MCF 10A (cell line): ENCODE results near the gene PDE4D. TPM values are rescaled to one million over a fixed set of nuclear protein-coding genes. Genes with fewer than 3 reads are reported as not detected.

Experiments
- BruUV-seq: library from RNA; stranded (reverse); fragments of 400-500 nt; replicated peaks from 2 replicates; lab custom pipeline; 2021; lab: Mats Ljungman, UMichigan
- CTCF ChIA-PET: fragments of 300-600 bp; sonication (Branson Sonifier 250); formaldehyde crosslinking; extraction: SDS; loops from one replicate; lab custom pipeline; 2021; ENCODE audit warnings: antibody characterized with exemption, inconsistent platforms; lab: Yijun Ruan, JAX
- POLR2A ChIA-PET: fragments of 300-600, 350-650 bp; sonication (Branson Sonifier 250); formaldehyde crosslinking; extraction: SDS; loops from one replicate; lab custom pipeline; 2020; ENCODE audit warnings: antibody characterized with exemption, inconsistent platforms; lab: Yijun Ruan, JAX
- DNase-seq: peaks from one replicate; pipeline ENCODE4 v3.0.0-alpha.2; 2018; ENCODE audit not compliant: unreplicated experiment
- H3K27ac Mint-ChIP-seq: one replicate; pipeline ENCODE4 v1.8.0; 2022; ENCODE audit warnings: mild to moderate bottlenecking, low read depth, mixed read lengths; ENCODE audit not compliant: unreplicated experiment
- H3K27me3 Mint-ChIP-seq: one replicate; pipeline ENCODE4 v1.8.0; 2022; ENCODE audit warnings: mixed read lengths; ENCODE audit not compliant: insufficient read depth, unreplicated experiment
- H3K36me3 Mint-ChIP-seq: one replicate; pipeline ENCODE4 v1.8.0; 2022; ENCODE audit warnings: mild to moderate bottlenecking, moderate library complexity, mixed read lengths; ENCODE audit not compliant: insufficient read depth, unreplicated experiment
- H3K4me1 Mint-ChIP-seq: one replicate; pipeline ENCODE4 v1.8.0; 2022; ENCODE audit warnings: mixed read lengths; ENCODE audit not compliant: insufficient read depth, unreplicated experiment
- H3K4me3 Mint-ChIP-seq: one replicate; pipeline ENCODE4 v1.8.0; 2022; ENCODE audit warnings: mild to moderate bottlenecking, moderate library complexity, mixed read lengths; ENCODE audit not compliant: unreplicated experiment
- H3K9me3 Mint-ChIP-seq: one replicate; pipeline ENCODE4 v1.8.0; 2022; ENCODE audit warnings: mixed read lengths; ENCODE audit not compliant: unreplicated experiment
- intact Hi-C: fragments of 100-400 bp; cut with micrococcal nuclease; formaldehyde crosslinking; loops from 2 replicates; pipeline ENCODE4 v1.14.1; 2022
- total RNA-seq: library from RNA; stranded (reverse); gene quantifications from 2 replicates; pipeline ENCODE4 v1.2.3, GENCODE V29; 2022
- TF ChIP-seq, protein P1 (sequence below): fragments of 200-600 bp; IDR thresholded peaks from one replicate; pipeline ENCODE4 v1.8.0; 2022; ENCODE audit warnings: antibody characterized with exemption, mild to moderate bottlenecking; ENCODE audit not compliant: unreplicated experiment

Gene PDE4D
- total RNA-seq, 1 experiment from 2014 or later = 85.0 TPM

- DNase-seq = no peak
- H3K36me3 Mint-ChIP-seq = no peaks in the 10 kb centered on the region
- H3K27ac Mint-ChIP-seq = no peak overlapping the region
- peaks cover 18% of the 10 kb centered on the region for H3K4me1 Mint-ChIP-seq
- TF ChIP-seq, protein P1, sequence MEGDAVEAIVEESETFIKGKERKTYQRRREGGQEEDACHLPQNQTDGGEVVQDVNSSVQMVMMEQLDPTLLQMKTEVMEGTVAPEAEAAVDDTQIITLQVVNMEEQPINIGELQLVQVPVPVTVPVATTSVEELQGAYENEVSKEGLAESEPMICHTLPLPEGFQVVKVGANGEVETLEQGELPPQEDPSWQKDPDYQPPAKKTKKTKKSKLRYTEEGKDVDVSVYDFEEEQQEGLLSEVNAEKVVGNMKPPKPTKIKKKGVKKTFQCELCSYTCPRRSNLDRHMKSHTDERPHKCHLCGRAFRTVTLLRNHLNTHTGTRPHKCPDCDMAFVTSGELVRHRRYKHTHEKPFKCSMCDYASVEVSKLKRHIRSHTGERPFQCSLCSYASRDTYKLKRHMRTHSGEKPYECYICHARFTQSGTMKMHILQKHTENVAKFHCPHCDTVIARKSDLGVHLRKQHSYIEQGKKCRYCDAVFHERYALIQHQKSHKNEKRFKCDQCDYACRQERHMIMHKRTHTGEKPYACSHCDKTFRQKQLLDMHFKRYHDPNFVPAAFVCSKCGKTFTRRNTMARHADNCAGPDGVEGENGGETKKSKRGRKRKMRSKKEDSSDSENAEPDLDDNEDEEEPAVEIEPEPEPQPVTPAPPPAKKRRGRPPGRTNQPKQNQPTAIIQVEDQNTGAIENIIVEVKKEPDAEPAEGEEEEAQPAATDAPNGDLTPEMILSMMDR = no peak
- POLR2A ChIA-PET = interaction anchor here (1.4 kb wide), 1 partner anchor 13 kb away, joined by 5 read pairs; no protein-coding TSS in a partner anchor
- CTCF ChIA-PET = no interaction called here
- intact Hi-C loops = no loop called here
- H3K9me3 Mint-ChIP-seq = no peaks in the 10 kb centered on the region
- no TSS peak for BruUV-seq
- H3K4me3 Mint-ChIP-seq = no peak overlapping the region
- H3K27me3 Mint-ChIP-seq = no peaks in the 10 kb centered on the region
Measured at GRCh38 chr5:59607138-59607765, 286.3 kb downstream of the PDE4D start.

DNA sequence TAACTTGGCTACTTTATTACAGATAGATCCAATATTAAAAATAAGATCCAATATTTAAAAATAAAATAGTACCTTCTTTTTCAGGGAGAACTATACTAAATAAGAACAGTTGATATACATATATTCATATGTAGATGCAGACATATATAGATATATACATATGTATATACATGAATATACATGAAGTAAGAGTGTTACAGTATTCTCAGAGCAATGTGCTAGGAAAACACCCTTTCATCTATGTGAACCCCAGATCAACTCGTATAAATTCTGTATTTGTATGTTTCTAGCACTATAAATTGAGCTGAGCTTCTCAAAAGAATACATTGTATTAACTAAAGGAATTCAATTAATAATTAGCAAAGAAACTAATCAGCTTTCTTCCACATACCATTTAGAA, 287.6 kb downstream of the PDE4D start:
- intact Hi-C loops = no loop called here
- Mint-ChIP-seq H3K4me1 (peaks cover 18% of the 10 kb centered on the region), H3K4me3 (no peak overlapping the region), H3K9me3 (no peaks in the 10 kb centered on the region), H3K36me3 (no peaks in the 10 kb centered on the region), H3K27ac (no peak overlapping the region), H3K27me3 (no peaks in the 10 kb centered on the region)
- ChIA-PET CTCF (interaction anchor here (1.0 kb wide), 1 partner anchor 8 kb away, joined by 3 read pairs; no protein-coding TSS in a partner anchor), POLR2A (no interaction called here)
- BruUV-seq = no TSS peak
- TF ChIP-seq, protein P1 = no peak
- DNase-seq = no peak

DNA sequence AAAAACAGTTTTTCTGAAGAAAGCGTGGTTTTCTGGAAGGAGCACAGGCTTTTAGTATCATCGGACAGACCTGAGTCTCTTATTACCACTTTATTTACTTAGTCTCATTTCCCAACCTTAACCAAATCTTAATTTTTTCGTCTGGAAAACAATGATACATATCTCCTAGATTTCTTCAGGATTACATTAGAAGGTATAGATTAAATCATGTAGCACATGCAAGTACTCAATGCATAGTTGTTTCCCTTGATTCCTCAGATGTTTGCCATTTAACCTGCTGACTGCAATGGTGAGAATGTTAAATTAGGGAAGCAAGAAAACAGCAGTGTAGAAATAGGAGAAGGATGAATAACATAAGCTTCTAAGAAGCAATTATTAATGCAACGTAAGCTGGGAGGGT, 289.4 kb downstream of the PDE4D start:
- CTCF ChIA-PET = no interaction called here
- POLR2A ChIA-PET = no interaction called here
- no peak overlapping the region for H3K27ac Mint-ChIP-seq

GRCh38 chr5:59600998-59601397, 292.5 kb downstream of the PDE4D start:
- Mint-ChIP-seq H3K4me1 (peaks cover 29% of the 10 kb centered on the region), H3K4me3 (no peak overlapping the region), H3K9me3 (no peaks in the 10 kb centered on the region), H3K36me3 (peaks cover 8% of the 10 kb centered on the region), H3K27me3 (no peaks in the 10 kb centered on the region), H3K27ac (no peak overlapping the region)
- TF ChIP-seq, protein P1 = no peak
- ChIA-PET CTCF (interaction anchor here (0.6 to 1.6 kb wide), 6 partner anchors 9 to 1474 kb away, joined by 3 to 5 read pairs (median 3); no protein-coding TSS in a partner anchor), POLR2A (interaction anchor here (0.9 kb wide), 1 partner anchor 164 kb away, joined by 4 read pairs; no protein-coding TSS in a partner anchor)
- BruUV-seq = no TSS peak
- DNase-seq = no peak
- intact Hi-C loops = no loop called here

More for the DNA sequence above, 289.4 kb downstream of the PDE4D start:
- TF ChIP-seq, protein P1 = no peak
- Mint-ChIP-seq H3K4me1 (peaks cover 12% of the 10 kb centered on the region), H3K9me3 (no peaks in the 10 kb centered on the region), H3K4me3 (no peak overlapping the region), H3K36me3 (no peaks in the 10 kb centered on the region), H3K27me3 (no peaks in the 10 kb centered on the region)
- intact Hi-C loops = no loop called here
- no TSS peak for BruUV-seq
- no peak for DNase-seq
